DND-41 (cell line): ENCODE measurements around the gene THSD1.

Experiments used
- EZH2 ChIP-seq: IDR thresholded peaks from 3 replicates; pipeline ENCODE4 v1.6.1; 2012; ENCODE audit warnings: borderline replicate concordance, low read depth, mild to moderate bottlenecking, moderate library complexity, low read length, inconsistent platforms; ENCODE audit not compliant: severe bottlenecking
- TF ChIP-seq, protein P1 (sequence below): IDR thresholded peaks from 2 replicates; pipeline ENCODE4 v1.5.1; 2012; ENCODE audit warnings: borderline replicate concordance, low read length, moderate library complexity, mild to moderate bottlenecking; ENCODE audit not compliant: poor library complexity, severe bottlenecking; ENCODE audit errors: extremely low read depth

DNA sequence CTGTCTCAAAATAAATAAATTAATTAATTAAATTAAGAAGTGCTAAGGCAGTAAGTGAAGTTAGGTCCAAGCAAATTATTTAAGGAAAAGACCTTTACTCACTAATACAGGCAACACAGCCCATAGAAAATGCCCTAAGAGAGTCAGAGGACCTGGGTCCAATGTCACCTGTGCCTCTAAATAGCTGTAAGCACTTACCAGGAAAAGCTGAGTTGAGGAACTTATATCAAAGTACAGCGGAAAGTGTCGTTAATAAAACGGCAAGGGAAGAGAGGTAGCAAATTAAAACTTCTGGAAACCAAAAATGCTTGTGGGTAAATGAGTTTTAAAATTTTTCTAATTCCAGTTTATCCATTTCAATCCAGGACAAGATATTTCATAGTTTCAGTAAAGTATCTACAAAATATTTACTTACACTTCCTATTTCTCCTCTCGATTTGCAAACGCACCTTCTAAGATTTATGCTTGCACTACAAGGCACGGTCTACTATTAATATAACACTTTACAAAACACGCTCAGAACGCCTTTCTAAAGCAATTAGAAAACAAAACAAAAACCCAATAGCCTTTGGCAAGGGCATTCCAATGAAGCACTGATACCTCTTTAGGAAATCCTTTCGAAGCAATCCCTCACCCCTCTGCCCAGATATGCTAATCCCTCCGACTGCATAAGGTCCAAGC lies 43.5 kb upstream of the THSD1 start:
- TF ChIP-seq, protein P1, sequence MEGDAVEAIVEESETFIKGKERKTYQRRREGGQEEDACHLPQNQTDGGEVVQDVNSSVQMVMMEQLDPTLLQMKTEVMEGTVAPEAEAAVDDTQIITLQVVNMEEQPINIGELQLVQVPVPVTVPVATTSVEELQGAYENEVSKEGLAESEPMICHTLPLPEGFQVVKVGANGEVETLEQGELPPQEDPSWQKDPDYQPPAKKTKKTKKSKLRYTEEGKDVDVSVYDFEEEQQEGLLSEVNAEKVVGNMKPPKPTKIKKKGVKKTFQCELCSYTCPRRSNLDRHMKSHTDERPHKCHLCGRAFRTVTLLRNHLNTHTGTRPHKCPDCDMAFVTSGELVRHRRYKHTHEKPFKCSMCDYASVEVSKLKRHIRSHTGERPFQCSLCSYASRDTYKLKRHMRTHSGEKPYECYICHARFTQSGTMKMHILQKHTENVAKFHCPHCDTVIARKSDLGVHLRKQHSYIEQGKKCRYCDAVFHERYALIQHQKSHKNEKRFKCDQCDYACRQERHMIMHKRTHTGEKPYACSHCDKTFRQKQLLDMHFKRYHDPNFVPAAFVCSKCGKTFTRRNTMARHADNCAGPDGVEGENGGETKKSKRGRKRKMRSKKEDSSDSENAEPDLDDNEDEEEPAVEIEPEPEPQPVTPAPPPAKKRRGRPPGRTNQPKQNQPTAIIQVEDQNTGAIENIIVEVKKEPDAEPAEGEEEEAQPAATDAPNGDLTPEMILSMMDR, result no peak
- TF ChIP-seq EZH2, result no peak
